Astrocyte of the spinal cord (primary cell): Measurements from ENCODE around the gene PMVK.

Experiments
- DNase-seq: peaks from one replicate; pipeline ENCODE4 v3.0.0; 2011; ENCODE audit warnings: low read depth, low spot score
- H3K4me3 ChIP-seq: 2 replicates; pipeline ENCODE4 v1.5.1; 2011; ENCODE audit warnings: low read depth, mild to moderate bottlenecking, low read length, moderate library complexity
- in situ Hi-C: cut with HindIII; loops from 2 replicates; pipeline ENCODE4 v1.10.0; 2017; ENCODE audit warnings: low sequenced_read_pairs
- TF ChIP-seq, protein P1 (sequence below): IDR thresholded peaks from 2 replicates; pipeline ENCODE4 v1.5.1; 2012; ENCODE audit warnings: low read depth, mild to moderate bottlenecking, low read length, inconsistent platforms

Gene PMVK

DNA sequence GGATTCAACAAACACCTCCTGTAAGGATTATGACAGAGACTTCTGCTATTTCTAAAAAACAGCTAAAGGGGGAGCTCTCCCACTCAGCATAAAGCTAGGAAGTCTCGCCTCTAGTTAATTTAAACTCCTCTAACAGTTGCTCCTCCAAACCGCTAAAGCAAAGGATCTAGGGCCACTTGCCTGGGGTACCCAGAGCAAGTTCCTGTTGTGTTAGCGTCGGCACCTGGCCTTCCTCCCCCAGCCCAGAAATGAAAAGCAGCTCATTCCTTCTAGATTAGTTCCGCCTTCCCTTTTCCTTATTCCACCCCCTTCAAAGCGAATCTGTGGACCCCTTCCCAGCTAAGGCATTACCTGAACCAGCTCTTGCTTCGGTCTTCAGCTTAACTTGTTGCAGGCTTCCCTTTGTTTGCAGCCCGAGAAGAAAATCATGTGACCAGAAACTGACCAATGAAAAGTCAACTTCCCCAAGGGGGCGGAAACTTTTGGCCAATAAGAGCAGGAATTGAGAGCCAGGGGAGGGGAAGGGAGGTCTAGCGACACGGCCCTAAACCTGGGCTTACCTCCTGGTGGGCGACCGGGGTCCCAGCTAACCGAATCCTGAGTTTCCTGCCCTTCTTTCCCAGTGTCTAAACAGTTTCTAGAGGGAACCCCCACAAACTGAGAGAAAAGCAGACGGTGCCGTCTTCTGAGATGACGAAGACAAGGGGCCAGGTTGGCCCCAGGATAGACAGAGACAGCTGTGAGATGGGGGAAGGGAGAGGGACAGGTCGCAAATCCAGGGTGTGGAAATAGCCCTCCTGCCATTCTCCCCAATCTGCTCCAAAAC, 19.4 kb upstream of the PMVK start, which contains the start of gene PBXIP1:
Gene PBXIP1 (minus strand): TSS at position 382 of the 826 bp plus-strand sequence. CDS start 2,378 bp downstream, outside the sequence.
- DNase-seq: peak; percentile 93
- in situ Hi-C loops: no loop called here
- H3K4me3 ChIP-seq: peak within 1 kb of the TSS; percentile 52
- TF ChIP-seq, protein P1, sequence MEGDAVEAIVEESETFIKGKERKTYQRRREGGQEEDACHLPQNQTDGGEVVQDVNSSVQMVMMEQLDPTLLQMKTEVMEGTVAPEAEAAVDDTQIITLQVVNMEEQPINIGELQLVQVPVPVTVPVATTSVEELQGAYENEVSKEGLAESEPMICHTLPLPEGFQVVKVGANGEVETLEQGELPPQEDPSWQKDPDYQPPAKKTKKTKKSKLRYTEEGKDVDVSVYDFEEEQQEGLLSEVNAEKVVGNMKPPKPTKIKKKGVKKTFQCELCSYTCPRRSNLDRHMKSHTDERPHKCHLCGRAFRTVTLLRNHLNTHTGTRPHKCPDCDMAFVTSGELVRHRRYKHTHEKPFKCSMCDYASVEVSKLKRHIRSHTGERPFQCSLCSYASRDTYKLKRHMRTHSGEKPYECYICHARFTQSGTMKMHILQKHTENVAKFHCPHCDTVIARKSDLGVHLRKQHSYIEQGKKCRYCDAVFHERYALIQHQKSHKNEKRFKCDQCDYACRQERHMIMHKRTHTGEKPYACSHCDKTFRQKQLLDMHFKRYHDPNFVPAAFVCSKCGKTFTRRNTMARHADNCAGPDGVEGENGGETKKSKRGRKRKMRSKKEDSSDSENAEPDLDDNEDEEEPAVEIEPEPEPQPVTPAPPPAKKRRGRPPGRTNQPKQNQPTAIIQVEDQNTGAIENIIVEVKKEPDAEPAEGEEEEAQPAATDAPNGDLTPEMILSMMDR: peak; percentile 45

DNA sequence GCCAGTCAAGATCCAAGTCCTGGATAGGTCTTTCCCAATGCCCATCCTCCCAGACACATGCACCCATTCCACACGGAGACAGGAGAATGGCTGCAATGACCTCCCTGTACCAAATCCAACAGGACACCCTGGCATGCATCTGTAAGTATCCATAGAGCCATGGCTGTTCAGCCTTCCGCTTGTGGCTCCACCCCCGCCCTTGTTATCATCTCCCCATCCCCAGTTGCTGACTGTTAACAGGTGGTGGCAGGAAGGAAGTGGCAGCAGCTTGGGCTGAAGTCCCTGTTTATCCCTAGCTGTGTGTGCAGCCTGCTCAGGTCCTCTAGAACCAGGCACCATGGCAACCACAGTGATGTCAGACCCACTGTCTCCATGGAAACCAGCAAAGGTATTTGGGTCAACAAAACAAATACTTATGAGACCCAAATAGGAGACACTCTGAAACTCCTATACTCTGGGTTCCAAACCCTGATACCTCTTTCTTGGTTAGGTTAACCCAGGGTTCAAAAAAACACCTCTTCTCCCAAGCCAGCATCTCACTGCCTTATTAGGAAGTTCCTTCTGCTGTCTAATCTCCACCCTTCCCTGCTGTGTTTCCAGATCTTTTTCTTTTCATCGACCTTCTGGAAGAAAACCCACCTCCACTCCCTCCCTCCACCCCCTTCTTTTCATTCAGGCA, 18.7 kb upstream of the PMVK start:
- TF ChIP-seq, protein P1: no peak
- in situ Hi-C loops: no loop called here
- peak overlapping the region; percentile 52 for H3K4me3 ChIP-seq
- DNase-seq: peak; percentile 80

DNA sequence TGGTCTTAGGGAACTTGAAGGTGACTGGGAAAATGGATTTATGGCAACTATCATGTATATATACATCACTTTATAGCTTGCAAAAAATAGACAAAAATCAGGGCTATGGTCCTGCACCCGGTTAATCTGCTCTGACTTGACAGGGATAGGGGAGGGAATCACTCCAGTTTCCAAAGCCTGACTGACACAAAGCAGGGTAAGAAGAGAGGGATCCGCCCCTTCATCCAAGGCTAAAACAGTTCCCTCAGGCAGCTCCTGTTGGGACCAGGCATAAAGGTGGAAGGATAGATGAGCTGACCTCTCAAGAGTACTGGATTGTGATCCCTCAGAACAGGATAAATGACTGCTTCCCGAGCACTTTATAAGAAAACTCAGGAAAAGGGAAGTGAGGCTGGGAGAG, 18.0 kb upstream of the PMVK start:
- TF ChIP-seq, protein P1: no peak
- in situ Hi-C loops: no loop called here
- H3K4me3 ChIP-seq: no peak overlapping the region

DNA sequence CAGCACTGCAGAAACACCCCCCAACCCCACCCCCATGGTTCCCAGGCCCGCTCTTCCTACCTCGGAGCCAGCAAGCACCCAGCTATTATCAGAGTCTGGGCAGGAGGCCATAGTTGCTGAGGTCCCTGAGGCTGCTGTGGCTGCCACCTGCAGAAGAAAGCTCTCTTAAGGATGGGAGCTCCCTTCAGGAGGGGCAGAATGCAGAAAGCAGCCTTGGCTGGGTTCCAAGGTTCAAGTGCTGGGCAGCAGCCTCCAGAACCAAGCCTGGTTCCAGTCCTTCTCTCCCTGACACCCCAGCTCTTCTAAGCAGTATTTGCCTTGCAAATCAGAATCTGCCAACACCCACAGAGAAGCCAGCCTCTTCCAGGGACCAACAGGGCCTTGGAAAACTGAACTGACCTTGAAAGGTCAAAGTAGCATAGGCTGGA, 17.1 kb upstream of the PMVK start:
- no peak overlapping the region for H3K4me3 ChIP-seq

More for the DNA sequence above, 18.0 kb upstream of the PMVK start:
- DNase-seq: no peak

DNA sequence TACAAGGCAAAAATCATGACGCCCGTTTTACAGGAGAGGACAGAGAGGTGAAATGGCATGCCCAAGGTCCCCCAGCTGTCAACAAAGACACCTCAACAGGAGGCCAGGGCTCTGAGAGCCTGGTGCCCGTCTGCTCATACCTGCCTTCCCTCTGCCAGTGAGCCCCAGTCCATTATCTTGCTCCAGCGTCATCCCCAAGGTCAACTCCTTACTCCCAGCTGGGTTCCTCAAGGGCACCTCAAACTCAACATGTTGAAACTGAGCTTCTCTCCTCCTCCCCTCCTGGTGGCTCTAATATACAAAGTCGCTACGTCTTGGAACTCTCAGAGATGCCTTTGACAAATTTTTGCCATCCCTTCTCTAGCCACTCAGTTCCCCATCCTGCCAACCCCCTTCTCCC, 16.1 kb upstream of the PMVK start:
- no peak for DNase-seq
- in situ Hi-C loops: no loop called here
- TF ChIP-seq, protein P1: no peak
- no peak overlapping the region for H3K4me3 ChIP-seq

More for the DNA sequence above, 17.1 kb upstream of the PMVK start:
- no peak for DNase-seq
- TF ChIP-seq, protein P1: no peak
- in situ Hi-C loops: no loop called here

DNA sequence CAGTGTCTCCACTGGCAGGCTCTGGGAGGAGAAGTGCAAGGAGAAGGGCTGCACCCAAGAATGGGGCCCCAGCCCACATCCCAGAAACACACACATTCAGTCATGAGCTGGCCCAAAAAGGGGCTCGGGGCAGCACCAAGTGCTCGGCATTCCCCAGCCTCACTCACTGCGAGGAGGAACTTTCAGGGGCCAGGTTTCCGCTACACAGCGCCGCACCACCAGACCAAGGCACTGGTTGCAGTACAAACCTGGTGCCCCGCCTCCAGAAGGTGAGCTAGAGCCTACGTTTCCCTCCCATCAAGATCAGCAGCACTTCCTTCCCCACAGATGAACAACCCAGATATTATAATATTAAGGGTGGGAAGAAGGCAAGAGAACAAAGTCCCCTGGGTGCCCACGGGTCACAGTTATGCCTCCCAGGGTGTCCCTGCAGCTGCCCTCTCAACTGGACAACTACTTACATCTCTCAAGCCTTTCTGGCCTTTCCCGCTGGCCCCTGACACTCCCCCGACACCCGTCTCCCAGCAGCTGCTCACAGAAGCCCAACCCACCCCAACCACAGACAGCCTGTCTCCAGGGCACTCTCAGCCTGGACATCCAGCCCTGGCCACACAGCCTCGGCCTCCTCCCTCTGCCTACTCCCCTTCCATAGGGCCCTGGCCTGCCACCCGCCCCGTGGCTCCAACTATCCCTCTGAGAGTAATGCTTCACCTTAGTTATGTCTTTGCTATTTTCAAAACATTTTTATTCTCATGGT, 15.6 kb upstream of the PMVK start:
- TF ChIP-seq, protein P1: no peak
- in situ Hi-C loops: no loop called here
- no peak overlapping the region for H3K4me3 ChIP-seq
- DNase-seq: no peak
